ENCODE results near the gene IL1A. TPM values are rescaled to one million over a fixed set of nuclear protein-coding genes. Genes with fewer than 3 reads are reported as not detected.

Gene IL1A
- total and polyA plus RNA-seq, 9 of the 15 experiments (the other 6 are each of a cell fraction or from before 2014, with no cell fraction given): 0.03 to 0.27 (median 0.14) TPM; not detected in 2

DNA sequence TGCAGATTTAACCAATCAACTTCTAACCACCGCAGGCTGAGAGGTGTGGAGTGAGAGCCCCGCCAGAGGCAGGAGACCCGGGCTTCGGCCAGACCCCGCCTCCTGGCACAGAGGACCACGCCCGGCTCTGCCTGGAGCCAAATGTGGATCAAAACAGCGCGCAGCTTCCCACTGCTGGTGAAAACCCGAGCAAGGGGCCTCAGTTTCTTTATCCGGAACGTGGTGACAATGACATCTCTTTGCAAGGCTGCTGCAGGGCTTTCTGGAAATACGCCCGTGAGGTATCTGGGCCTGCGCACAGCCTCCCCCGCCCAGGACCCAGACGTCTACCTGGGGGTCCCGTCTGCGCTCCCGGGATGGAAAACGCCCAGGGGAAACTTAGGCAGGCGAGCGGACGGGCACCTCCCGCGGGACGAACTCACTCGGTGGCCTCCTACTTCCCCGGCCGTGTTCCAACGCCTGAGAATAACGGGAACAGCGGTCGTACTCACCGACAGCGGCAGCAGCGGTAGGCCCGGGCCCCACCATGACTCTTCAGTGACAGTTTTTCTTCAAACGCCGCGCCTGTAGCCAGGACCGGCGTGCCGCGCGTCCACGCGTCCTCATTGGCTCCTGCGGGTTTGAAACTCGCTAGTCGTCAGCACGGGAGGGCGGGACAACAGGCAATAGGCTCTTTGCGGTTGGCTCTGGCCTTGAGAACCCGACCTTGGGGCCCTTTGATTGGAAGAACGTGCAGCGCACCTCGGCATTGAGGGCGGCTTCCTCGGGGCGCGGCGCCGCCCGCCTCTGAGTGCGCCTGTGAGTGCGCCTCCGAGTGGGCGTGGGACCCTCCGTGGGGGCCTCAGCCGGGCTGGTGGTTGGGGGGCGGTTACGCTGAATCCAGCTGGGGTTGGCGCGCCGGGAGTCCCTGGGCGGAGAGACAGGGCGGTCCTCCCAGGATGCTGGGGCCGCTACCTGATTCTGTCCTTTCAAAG is 19.9 kb downstream of the IL1A start, which contains the start of gene CKAP2L (continued):
- TF ChIP-seq MAZ (CRISPR knock-in tag; conservative IDR thresholded peaks at IDR 0.05 in 1 of 2, IDR thresholded peaks at IDR 0.05 in 1 of 2): peak; percentile 42 to 61; a peak in 3 of 4 replicates
- TF ChIP-seq HNRNPUL1 (IDR thresholded peaks at IDR 0.05; ENCODE audit: low read length): no peak
- TF ChIP-seq ETV6 (IDR thresholded peaks at IDR 0.05; ENCODE audit: borderline replicate concordance in 1 of 2, low read depth in 2 of 2, low read length in 1 of 2): no peak
- TF ChIP-seq ETV6 (CRISPR knock-in tag; IDR thresholded peaks at IDR 0.05; ENCODE audit: borderline replicate concordance): no peak
- peak; percentile 45; the same call in 1 of the 2 replicates for TF ChIP-seq ZNF12 (CRISPR knock-in tag; IDR thresholded peaks at IDR 0.05)
- TF ChIP-seq ZNF668 (CRISPR knock-in tag; IDR thresholded peaks at IDR 0.05): no peak
- TF ChIP-seq CREB1 (IDR thresholded peaks at IDR 0.05): peak; percentile 92
- peak; percentile 92 for TF ChIP-seq CREB1 (CRISPR knock-in tag; IDR thresholded peaks at IDR 0.05)
- TF ChIP-seq, protein P1, sequence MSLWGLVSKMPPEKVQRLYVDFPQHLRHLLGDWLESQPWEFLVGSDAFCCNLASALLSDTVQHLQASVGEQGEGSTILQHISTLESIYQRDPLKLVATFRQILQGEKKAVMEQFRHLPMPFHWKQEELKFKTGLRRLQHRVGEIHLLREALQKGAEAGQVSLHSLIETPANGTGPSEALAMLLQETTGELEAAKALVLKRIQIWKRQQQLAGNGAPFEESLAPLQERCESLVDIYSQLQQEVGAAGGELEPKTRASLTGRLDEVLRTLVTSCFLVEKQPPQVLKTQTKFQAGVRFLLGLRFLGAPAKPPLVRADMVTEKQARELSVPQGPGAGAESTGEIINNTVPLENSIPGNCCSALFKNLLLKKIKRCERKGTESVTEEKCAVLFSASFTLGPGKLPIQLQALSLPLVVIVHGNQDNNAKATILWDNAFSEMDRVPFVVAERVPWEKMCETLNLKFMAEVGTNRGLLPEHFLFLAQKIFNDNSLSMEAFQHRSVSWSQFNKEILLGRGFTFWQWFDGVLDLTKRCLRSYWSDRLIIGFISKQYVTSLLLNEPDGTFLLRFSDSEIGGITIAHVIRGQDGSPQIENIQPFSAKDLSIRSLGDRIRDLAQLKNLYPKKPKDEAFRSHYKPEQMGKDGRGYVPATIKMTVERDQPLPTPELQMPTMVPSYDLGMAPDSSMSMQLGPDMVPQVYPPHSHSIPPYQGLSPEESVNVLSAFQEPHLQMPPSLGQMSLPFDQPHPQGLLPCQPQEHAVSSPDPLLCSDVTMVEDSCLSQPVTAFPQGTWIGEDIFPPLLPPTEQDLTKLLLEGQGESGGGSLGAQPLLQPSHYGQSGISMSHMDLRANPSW (CRISPR knock-in tag; IDR thresholded peaks at IDR 0.05): peak; percentile 59; the same call in 1 of the 2 replicates
- TF ChIP-seq ZNF408 (CRISPR knock-in tag; IDR thresholded peaks at IDR 0.05; ENCODE audit: low read depth): no peak
- TF ChIP-seq ZKSCAN1 (IDR thresholded peaks at IDR 0.05; ENCODE audit: low read depth, low read length): 0 out of 2 replicates have a peak, but pooled peaks have one; percentile 17
- peak; percentile 100 for TF ChIP-seq SAP30 (IDR thresholded peaks at IDR 0.05; ENCODE audit: borderline replicate concordance, insufficient read depth, low read depth, low read length, poor library complexity, severe bottlenecking)
- no peak for TF ChIP-seq MTA1 (IDR thresholded peaks at IDR 0.05; ENCODE audit: borderline replicate concordance)
- no peak for TF ChIP-seq ZNF174 (CRISPR knock-in tag; IDR thresholded peaks at IDR 0.05)
- TF ChIP-seq RAD21 (CRISPR knock-in tag; conservative IDR thresholded peaks at IDR 0.05 in 1 of 2, IDR thresholded peaks at IDR 0.05 in 1 of 2): no peak; a peak in 1 of 4 replicates
- peak; percentile 96 for TF ChIP-seq ZFX (CRISPR knock-in tag; IDR thresholded peaks at IDR 0.05)
- no peak for TF ChIP-seq CLOCK (CRISPR knock-in tag; IDR thresholded peaks at IDR 0.05; ENCODE audit: borderline replicate concordance)
- no peak for TF ChIP-seq ZNF146 (CRISPR knock-in tag; IDR thresholded peaks at IDR 0.05; ENCODE audit: unreplicated experiment)
- peak; percentile 96 for TF ChIP-seq CXXC5 (CRISPR knock-in tag; IDR thresholded peaks at IDR 0.05)
- TF ChIP-seq CBX8 (IDR thresholded peaks at IDR 0.05; ENCODE audit: borderline replicate concordance, extremely low read depth, low read depth, low read length, poor library complexity, severe bottlenecking): no peak

Data from K562 (cell line).